Measurements from ENCODE around the gene GFY.

The GFY gene

GRCh38 chr19:49409441-49410029, 15.7 kb upstream of the GFY start:
- no peak for DNase-seq

DNA sequence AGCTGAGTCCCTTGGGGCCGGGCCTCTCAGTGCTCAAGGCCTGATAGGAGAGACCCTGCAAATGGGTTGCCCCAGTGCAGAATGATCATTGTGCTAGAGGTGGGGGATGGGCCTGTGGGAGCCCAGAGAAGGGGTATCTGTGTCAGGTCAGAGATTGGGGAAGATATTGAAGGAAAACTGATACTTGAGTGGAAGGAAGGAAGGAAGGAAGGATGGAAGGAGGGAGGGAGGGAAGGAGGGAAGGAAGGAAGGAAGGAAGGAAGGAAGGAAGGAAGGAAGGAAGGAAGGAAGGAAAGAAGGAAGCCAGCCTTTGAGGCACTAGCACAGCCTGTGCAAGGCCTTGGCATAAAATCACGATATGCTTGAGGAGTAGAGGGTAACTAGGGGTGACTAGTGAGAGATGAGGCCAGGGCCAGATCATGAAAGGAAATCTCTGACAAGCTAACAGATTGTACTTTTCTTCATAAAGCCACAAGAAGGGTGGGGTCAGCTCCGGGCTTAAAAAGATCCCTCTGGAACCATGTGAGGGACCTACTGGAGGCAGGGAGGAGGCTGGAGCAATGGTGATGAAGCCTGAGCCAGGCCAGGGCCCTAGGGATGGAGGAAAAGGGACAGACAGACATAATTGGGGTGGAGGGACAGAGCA, 13.4 kb upstream of the GFY start:
- DNase-seq, result no peak

DNA sequence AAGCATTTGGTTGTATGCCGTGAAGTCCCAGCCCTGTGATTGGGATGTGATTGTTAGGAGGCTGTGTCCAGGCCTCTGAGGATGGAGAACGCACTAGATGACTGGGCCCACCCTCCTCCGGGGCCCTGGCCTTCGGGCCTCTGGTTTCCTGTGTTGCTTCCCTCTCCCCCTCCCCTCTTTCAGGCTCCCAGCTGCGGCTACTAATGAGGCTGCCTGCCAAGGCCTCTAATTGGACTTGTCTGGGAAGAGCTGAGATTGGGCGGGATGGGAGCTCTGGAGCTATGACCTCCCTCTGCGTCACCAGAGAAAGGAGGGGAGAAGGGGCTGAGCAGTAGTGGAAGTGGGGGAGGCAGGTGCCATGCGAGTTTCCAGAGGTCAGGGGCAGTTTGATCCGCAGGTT, 11.8 kb upstream of the GFY start:
- no peak for DNase-seq

DNA sequence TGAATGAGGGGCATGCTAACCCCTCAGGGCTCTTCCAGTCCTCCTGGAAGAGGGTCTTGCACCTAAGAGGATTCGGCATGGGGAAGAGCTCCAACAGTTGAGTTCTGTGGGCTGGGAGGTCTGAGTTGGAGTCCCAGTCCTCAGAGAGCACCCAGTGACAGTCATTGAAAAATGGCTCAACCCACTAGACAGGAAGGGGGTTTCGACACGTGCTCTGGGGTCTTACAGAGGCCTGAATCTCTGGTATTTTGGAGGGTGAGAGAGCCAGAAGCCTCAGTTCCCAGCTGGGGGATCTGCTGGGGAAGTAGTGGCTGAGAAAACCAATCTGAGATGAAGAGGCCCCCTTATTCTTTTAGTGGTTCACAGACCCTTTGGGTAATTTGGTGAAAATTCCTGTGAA, 10.9 kb upstream of the GFY start:
- DNase-seq, result no peak

- DNase-seq, result no peak
These were observed 9.9 kb upstream of the GFY start for GRCh38 chr19:49415102-49415809.

DNA sequence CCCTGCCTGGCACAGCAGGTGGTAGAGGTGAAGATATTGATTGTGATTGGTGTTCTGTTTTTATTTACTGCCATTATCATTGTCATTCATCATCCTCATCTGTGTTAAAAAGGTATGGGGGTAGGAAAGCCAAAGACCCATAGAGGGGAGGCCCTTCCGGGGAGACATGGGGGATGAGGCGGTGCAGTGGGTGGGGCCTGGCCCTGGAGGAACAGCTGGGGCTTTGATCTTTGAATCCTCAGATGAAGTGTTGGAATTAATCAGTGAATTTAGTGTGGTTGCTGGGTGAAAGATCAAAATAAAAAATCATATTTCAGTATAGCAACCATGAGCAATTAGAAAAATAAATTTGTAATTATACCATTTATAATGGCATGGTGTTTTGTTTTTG, 9.4 kb upstream of the GFY start:
- DNase-seq, result no peak

GRCh38 chr19:49417088-49417487, 8.1 kb upstream of the GFY start:
- DNase-seq, result no peak

GRCh38 chr19:49418511-49418910, 6.7 kb upstream of the GFY start:
- no peak for DNase-seq

- DNase-seq, result no peak
These were observed 6.0 kb upstream of the GFY start for GRCh38 chr19:49419173-49419572.

GRCh38 chr19:49420227-49420626, 5.0 kb upstream of the GFY start:
- DNase-seq, result no peak

GRCh38 chr19:49421039-49421877, 3.9 kb upstream of the GFY start:
- DNase-seq, result no peak

GRCh38 chr19:49421878-49422202, 3.3 kb upstream of the GFY start:
- no peak for DNase-seq

- DNase-seq, result peak; percentile 41
These were observed 2.6 kb upstream of the GFY start for GRCh38 chr19:49422407-49423070.

DNA sequence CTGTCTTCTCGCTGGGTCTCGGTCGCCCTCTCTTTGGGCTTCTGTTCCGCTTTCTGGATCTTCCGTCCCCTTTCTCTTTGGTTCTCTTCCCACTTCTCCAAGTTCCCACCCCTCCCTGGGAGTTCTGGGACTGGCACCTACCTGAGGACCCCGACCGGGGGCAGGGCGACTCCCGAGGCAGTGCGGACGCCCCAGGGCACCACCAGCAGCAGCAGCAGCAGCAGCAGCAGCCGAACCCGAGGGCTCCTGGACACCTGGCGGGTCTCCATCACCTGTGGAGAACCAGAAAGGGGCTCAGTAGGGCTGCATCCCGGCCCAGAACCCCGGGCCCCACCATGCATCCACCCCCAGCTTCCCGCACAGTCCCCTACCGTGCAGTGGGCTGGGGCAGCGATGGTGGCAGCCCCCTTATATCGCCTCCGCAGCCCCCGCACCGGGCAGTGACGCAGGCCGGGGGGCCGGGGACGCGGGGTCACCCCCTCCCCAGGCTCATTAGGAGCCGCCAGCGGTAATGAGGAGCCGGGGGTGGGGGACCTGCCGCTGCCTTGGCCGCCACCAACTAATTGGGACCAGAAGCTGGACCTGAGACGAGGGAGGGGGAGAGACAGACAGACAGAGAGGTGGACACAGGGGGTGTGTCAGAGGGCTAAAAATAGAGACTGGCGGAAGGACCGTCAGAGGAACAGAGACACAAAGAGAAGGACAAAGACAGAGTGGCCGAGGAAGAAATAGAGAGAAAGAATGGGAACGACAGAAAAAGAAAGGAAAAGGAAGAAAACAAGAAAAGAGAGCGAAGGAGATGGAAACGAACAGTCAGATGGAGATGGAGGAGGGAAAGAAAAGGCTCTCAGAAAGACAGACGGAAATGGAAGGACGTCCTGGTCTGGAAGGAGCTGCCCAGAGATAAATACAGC, 1.9 kb upstream of the GFY start, which contains the start of gene PTH2:
PTH2 (minus strand) TSS at position 371 of the 914 bp plus-strand sequence; CDS start at position 269, 102 bp downstream.
- DNase-seq, result no peak

DNA sequence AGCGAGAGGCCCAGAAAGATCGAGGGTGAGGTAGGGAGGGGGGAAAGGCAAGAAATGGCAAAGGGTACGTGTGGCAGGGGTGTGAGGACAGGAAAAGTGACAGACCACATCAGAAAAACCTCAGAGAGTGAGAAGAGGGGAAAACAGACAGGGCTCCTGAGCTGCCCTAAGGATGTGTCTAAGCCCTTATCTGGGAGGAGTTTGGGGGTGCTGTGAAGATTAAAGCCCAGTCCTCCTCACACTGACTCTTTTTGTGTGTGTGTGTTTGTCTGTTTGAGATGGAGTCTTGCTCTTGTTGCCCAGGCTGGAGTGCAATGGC, 1.2 kb upstream of the GFY start:
- no peak for DNase-seq

GRCh38 chr19:49425922-49426592, 869 bp downstream of the GFY start:
- DNase-seq, result no peak

DNA sequence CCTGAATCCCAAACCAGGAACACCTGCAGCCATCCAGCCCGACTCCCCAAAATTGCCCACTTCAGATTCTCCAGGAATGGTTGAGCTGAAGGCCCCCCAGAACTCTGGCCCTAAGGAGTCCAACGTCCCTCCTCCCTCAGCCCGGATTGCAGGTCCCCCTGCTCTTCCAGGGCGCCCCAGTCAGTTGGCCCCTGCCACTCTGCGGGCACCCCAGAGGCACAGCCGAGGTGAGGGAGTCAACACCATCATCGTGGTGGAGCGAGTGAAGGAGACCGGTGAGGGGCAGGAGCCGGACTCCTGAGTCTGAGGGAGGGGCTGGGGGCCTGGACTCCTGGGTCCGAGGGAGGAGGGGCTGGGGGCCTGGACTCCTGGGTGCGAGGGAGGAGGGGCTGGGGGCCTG, 2.2 kb downstream of the GFY start:
- DNase-seq, result no peak

DNA sequence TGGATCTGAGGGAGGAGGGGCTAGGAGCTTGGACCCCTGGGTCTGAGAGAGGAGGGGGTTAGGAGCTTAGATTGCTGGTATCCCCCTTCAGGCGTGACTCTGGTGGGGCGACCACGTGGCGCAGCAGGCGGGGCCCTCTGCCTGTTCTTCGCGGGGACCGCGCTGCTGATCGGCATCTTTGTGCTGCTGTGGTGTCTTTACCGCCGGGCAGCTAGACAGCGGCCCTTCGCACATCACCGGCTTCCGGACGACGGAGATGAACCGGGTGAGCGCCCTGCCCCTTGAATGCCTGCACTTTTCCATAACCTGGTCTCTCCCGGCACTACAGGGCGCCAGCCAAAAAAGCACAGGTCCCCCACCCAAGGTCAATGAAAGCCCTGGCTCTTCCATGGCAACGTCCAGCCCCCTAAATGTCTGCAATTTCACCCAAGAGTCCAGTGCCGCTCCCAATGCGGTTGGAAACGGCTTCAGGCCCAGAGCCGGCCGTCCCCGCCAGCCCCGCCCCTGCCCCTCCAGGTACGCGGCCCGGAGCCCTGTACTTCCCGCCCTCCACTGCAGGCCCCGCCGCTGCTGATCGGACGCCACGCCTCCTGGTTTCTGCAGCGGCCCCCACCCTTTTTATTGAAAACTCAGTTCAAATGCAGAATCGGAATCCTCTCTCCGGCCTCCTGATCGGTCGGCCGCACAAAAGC, 2.8 kb downstream of the GFY start:
- DNase-seq, result peak; percentile 40

GRCh38 chr19:49428547-49429451, 3.6 kb downstream of the GFY start:
- no peak for DNase-seq

DNA sequence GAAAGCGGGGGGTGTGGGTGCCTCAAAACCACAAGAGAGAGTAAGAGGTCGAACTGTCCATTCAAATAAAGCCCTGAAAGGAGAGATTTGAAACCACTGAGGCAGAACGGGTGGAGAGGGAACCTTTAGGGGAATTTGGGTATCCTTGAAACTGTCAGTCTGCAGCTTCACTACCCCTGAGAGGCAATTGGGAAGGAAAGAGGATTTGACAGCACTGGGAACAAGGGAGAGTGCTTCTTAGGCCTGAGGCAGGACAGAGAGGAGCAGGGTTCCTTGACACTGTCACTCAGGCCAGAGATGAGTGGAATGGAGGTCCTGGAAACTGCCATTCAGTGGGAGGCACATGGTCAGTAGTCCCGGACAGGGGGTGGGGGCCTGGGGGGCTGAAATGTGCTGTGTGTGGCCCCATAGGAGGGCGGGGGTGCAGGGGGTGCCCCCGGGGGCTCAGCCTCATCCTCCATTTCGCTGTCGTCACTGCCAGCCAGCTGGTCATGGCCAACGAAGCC, 5.0 kb downstream of the GFY start:
- DNase-seq, result no peak
